Measurements from ENCODE around the gene MIPOL1.
"Not testable (repeated sequence)": the region's sequence is repeated elsewhere in the genome, so short reads cannot be mapped to it uniquely, and the experiment has no call there.

Gene MIPOL1

GRCh38 chr14:37546621-37547447, 349.1 kb downstream of the MIPOL1 start:
- no peak for DNase-seq (ENCODE audit: low spot score)

GRCh38 chr14:37550511-37550910, 352.8 kb downstream of the MIPOL1 start:
- DNase-seq (ENCODE audit: low spot score): no peak

DNA sequence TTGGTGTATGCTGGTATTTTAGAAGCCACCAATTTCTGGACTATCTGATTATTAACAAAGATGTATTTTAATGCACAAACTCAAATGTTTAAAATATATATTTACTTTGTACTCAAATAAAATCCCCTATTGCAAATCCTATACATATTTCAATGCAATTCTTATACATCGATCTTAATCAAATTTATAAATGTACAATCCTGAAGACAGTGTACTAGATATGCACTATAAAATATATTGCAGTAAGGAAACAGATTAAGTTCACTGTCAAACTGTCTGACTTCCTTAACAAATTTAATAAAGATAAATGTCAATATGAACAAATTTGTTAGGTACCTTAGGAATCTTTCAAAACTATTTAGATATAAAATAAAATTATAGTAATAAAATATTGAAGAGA, 353.4 kb downstream of the MIPOL1 start:
- no peak for DNase-seq (ENCODE audit: low spot score)

DNA sequence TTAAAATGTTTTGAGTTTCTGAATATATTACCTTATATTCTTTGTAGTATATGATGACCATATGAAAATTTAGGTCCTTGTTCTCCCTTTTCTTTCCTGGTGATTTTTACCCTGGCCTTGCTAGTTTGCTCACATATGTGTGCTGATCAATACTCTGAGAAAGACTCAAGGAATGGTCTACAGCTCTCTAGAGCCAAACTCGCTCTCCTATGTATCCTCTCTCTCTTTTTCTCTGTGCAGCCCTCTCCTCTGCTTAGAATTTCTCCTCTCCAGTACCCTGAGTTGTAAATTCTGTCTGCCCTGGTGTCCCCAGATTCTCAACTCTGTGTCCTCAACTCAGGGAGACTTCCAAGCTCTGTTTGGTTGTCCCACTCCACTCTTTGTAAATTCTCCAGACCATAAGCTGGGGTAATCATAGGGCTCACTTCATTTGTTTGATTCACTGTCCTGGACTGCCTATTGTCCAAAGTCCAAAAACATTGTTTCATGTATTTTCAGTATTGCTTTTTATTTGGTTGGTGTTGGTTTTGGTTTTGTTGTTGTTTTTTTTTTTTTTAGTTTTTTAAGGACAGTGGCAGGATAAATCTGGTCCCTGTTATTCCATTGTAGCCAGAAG, 356.3 kb downstream of the MIPOL1 start:
- DNase-seq (ENCODE audit: low spot score): no peak

GRCh38 chr14:37555596-37555995, 357.9 kb downstream of the MIPOL1 start:
- not testable (repeated sequence) for DNase-seq (ENCODE audit: low spot score)

DNA sequence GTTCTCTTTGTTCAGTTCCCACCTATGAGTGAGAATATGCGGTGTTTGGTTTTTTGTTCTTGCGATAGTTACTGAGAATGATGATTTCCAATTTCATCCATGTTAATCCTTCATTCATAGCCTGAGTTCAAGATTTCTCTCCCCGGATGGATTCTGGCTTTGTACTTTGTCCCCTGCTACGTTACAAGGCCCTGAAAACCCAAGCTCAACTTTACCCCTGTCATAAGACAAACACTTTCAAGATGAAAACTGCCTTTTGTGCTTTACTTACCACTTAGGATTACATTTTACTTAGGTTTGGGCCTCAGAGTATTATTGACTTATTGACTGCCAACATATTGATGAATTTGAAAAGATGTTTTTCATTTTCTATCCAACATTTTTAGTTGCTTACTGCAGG, 361.0 kb downstream of the MIPOL1 start:
- no peak for DNase-seq (ENCODE audit: low spot score)

GRCh38 chr14:37559386-37559785, 361.6 kb downstream of the MIPOL1 start:
- no peak for DNase-seq (ENCODE audit: low spot score)

DNA sequence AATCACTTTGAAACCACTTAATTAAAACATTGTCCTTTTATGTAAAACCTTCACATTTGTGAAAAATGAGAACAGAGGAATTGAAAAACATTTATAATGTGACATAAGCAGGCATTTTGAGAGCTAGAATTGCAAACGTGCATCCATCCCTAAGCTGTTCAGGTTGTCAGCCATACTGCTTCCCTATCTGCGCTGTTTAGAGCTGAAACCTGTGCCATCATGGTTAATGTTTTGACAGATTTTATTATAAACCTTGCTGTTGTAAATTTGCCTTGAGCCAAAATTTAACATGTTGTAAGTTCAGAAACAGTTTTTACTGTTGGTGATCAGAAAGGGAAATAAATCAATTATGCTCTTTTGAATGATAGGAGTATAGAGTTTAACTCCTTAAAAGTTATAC, 365.5 kb downstream of the MIPOL1 start:
- no peak for DNase-seq (ENCODE audit: low spot score)

GRCh38 chr14:37565550-37565949, 367.8 kb downstream of the MIPOL1 start:
- DNase-seq (ENCODE audit: low spot score): no peak

GRCh38 chr14:37566811-37567371, 369.2 kb downstream of the MIPOL1 start:
- DNase-seq (ENCODE audit: low spot score): no peak

DNA sequence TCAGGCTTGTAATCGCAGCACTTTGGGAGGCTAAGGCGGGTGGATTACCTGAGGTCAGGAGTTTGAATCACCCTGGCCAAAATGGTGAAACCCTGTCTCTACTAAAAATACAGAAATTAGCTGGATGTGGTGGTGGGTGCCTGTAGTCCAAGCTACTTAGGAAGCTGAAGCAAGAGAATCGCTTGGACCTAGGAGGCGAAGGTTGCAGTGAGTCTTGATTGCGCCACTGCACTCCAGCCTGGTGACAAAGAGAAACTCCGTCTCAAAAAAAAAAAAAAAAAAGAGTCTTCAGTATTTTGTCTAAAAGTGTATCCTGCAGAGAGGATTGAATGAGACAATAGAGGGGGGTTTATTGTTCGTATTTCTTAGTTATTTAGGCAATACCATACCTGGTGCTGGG, 372.0 kb downstream of the MIPOL1 start:
- no peak for DNase-seq (ENCODE audit: low spot score)

DNA sequence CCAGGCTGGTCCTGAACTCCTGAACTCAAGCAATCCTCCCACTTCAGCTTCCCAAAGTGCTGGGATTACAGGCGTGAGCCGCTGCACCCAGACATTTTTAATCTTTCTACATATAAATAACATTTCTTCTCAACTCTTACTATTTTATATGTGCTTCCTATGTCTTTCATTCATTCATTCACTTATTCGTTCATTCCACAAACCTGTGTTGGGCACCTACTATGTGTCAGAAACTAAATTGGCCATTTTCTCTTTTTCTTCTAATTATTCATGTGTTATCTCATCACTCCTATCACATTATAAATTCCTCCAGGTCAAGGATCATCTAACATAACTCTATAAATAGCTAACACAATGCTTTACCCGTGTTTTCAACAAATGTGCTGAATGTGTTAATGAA, 373.7 kb downstream of the MIPOL1 start:
- DNase-seq (ENCODE audit: low spot score): no peak

DNA sequence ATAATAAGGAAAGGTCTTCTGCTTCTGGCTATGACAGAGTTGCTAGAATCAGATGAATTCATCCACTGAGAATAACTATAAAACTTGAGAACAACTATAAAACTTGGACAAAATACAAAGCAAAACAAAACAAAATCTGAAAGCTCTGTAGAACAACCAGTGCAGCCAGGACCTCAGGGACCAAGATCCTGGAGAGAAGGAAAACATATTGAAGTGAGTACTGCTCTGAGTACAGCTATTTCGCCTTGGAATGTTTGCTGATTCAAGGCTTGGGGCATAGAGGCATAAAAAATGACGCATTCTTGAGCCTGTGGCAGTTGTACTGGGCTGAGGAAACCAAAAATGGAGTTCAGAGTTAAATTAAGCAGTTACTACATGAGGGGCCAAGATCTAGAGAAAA, 375.6 kb downstream of the MIPOL1 start:
- no peak for DNase-seq (ENCODE audit: low spot score)

DNA sequence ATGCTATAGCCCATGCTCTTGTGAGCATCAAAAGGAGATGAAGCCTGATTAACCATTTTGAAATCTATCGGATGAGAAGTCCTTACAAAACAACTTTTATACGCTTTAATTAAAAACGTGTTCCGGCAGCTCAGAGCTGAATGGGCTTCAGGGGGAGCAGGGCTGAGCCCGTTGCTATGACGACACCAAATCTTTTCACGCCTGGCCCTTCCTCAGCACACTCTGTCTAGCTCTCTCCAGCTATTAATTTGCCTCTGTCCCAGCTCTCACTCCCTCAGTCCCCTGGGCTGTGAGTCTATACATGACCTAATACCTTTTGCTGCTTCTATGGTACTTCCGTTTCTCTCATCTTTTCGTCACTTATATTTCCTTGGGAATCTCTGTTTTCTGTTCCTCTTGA, 381.5 kb downstream of the MIPOL1 start:
- no peak for DNase-seq (ENCODE audit: low spot score)

DNA sequence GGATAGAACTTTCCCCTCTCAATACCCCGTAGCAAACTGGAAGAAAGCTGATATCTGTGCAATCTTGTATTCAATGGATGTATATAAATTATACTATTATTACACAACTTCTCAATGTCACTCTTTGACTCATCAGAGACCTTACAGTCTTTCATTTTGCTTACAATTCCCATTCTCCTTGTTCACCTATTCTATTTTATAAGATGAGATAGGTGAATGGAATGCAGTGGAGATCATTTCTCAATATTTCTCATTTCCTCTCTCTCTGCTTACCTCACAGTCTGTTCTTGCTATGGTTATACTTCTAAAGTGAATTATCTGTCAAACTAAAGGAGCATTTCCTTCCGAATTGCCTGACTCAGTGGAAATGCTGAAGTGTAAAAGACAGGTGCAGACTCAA, 382.4 kb downstream of the MIPOL1 start:
- no peak for DNase-seq (ENCODE audit: low spot score)

- DNase-seq (ENCODE audit: low spot score): no peak
Observed at GRCh38 chr14:37583358-37584210, 385.8 kb downstream of the MIPOL1 start.

GRCh38 chr14:37584211-37585100, 386.7 kb downstream of the MIPOL1 start:
- no peak for DNase-seq (ENCODE audit: low spot score)

GRCh38 chr14:37585101-37585511, 387.4 kb downstream of the MIPOL1 start:
- DNase-seq (ENCODE audit: low spot score): no peak

DNA sequence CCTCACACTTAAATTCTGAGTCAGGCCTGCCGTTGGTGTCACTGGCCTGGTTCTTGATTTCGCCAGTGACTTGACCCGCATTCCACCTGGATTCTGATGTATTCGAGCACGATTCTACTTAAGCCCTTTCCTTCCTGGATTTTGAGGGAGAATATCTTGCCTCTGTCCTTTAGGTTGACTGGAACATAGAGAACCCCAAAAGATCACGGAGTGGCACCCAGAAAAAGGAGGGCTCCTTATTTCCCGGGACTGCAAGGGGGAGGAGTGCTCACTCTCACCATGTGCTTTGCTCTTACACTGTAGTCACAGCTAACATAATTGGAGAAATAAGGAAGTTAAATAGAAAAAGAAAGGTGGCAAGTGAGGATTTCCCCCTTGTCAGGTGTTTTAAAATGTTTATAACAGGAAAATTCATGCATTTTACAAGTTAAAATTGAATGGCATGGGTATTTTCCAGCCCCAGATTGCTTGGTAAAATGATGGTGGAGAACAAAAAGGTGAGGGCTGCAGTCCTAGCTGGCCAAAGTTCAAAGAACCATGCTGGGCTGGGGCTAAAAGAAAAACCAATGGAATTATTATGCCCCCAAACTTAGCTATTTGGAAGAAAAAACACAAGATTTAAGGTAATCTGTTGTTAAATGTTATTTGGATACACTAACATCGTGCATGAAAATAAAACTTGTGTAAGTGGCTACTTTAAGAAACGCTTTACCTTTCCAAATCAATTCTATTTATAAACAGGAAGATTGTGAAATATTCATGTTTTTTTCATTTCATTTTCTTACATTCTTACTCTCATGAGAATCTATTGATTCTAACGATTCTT, 388.4 kb downstream of the MIPOL1 start:
- no peak for DNase-seq (ENCODE audit: low spot score)

DNA sequence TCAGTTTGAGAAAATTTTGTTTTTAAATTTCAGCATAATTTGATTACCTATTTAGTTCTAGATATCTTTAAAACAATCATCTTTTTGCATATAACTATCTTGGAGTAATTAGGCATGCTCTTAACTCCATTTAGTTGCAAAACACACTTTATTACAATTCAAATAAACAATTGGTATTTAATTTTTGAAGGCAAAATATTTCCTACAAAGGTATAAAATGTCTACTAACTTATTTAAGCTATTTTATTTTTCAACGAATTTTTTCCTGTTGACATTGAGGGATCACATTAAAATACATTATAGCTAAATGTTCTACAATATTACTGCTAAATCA, 389.0 kb downstream of the MIPOL1 start:
- DNase-seq (ENCODE audit: low spot score): no peak
